ENCODE data around the gene DHCR7.
"Not testable (repeated sequence)": the region's sequence is repeated elsewhere in the genome, so short reads cannot be mapped to it uniquely, and the experiment has no call there.

DHCR7 gene

GRCh38 chr11:71436861-71437260, 11.3 kb downstream of the DHCR7 start:
- DNase-seq: no peak

- no peak for DNase-seq
Measured at GRCh38 chr11:71435278-71435951, 12.8 kb downstream of the DHCR7 start.

DNA sequence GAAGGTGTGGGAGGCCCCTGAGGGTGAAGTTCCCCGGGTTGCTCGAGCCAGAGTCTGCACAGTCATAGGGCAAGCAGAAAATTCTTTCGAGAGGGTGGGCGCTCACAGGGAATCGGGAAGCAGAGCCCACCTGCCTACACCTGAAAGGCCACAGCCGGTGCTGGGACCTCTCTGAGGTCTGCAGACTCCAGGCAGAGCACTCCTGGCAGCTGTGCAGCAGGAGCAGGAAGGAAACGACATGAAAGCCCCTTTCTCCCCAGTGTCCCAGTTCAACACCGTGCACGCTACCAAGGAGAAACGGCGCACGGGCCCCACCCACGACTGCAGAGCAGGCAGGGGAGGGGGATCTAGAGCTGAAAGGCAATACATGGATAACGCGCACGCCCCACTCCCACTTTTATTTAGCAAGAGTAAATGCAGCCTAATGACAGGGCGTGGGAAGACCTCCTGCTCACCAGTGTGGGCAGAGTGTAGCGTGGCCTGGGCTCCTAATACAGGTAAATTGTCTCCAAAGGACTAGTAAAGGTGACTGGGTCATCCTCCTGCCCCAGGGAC, 13.5 kb downstream of the DHCR7 start:
- no peak for DNase-seq

GRCh38 chr11:71433648-71434450, 14.3 kb downstream of the DHCR7 start:
- no peak for DNase-seq

DNA sequence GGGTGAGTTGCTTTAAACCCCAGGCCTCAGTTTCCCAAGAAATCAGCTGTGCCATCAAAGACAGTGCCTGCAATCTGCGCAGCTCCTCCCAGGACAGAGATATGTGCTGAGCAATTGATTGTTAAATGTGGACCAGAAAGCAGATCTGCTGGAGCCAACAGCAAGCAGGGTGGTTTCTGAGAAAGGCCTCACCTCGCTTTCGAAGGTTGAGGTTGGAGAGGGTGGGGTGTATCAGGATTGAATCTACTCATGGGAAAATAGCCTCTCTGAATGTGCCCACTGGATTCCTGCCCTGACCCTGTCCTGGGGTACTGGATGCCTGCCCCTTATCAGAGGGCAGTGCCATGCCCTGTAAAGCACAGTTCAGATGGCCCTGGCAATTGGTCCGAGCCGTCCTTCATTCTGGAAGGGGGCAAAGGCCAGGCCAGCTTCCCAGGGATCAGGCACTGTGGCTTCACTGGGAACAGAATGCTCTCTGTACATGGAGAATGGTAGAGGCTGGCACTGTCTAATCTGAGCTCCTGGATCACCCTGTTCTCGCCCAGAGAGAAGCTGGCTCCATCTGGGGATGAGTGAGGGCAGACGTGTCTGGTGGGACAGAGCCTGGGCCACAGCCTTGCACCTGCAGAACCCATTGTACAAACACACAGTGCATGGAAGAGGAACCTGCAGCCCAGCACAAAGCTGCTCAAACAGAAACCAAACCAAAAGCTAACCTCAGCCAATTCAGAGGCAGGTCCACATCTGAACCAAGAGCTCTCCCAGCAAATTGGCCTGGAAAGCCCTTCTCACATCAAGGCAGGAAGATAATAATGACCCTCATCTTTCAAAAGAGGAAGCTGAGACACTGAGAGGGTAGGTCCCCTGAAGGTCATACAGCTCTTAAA, 15.2 kb downstream of the DHCR7 start:
- no peak for DNase-seq

- DNase-seq: no peak
Measured at GRCh38 chr11:71431271-71431670, 16.9 kb downstream of the DHCR7 start.

DNA sequence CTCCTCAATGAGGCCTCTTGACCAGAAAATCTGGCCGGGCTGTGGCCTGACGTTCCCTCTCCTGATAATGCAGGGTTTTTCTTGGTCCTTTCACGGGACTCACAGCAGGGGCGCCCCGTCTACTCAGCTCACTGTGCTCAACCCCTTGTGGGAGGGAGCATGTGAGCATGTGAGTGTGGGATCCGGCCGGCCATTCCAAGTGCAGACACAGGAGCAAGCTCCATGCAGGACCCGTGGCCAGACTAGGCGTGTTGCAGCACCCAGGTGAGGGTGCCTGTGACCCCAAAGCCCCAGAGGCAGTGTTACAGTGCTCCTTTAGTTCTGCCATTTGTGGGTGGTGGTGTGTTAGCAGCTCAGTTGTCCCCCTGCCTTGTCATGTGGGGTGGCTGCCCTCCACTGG, 18.0 kb downstream of the DHCR7 start:
- no peak for DNase-seq

- no peak for DNase-seq
Measured at GRCh38 chr11:71429701-71430100, 18.5 kb downstream of the DHCR7 start.

GRCh38 chr11:71428861-71429435, 19.2 kb downstream of the DHCR7 start:
- no peak for DNase-seq

GRCh38 chr11:71426413-71426812, 21.8 kb downstream of the DHCR7 start:
- no peak for DNase-seq

- no peak for DNase-seq
Measured at GRCh38 chr11:71425860-71426259, 22.3 kb downstream of the DHCR7 start.

DNA sequence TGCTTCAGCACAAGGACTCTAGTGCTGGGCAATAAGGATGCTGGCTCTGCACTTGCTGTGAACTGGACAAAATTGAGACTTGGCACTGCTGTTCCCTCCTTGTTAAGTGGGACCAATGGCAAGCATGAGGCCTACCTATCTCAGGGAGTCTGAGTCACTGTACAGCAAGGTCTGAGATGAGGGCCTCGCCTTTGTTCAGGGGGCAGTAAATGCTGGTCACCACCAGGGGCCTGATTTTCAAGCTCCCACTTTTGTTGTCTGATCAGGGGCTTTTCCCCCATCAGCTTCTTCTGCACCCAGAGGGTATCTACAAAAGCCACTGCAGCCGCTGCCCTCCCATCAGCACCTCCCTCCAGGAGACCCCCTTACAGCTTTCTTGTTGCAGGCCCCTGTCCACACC, 22.8 kb downstream of the DHCR7 start:
- no peak for DNase-seq

- no peak for DNase-seq
Measured at GRCh38 chr11:71423181-71423790, 24.9 kb downstream of the DHCR7 start.

GRCh38 chr11:71422318-71422717, 25.9 kb downstream of the DHCR7 start:
- not testable (repeated sequence) for DNase-seq

DNA sequence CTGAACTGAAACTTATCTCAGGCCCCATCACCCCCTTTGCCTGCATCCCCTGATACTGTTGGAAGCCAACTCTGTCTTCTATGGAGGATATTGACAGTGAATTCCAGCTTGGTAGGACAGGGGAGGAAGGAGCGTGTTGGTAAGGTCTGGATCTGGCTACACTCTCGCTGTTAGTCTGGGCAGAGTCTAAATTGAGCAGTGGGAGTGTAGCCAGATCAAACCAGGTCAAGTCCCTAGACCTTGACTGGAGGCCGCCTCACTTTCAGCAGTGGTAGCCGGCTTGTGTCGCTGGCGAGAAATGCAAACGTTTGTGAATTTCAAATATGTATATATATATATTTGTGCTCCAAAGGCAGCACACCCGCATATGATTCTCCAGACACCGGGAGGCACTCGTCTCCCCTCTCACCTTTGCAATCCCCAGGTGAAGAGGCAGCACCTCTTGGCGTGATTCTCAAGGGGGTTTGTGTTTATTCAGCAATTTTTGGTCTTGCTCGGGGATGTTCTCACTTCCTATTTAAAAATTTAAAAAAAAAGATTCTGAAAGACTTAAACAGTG, 26.7 kb downstream of the DHCR7 start:
- no peak for DNase-seq

DNA sequence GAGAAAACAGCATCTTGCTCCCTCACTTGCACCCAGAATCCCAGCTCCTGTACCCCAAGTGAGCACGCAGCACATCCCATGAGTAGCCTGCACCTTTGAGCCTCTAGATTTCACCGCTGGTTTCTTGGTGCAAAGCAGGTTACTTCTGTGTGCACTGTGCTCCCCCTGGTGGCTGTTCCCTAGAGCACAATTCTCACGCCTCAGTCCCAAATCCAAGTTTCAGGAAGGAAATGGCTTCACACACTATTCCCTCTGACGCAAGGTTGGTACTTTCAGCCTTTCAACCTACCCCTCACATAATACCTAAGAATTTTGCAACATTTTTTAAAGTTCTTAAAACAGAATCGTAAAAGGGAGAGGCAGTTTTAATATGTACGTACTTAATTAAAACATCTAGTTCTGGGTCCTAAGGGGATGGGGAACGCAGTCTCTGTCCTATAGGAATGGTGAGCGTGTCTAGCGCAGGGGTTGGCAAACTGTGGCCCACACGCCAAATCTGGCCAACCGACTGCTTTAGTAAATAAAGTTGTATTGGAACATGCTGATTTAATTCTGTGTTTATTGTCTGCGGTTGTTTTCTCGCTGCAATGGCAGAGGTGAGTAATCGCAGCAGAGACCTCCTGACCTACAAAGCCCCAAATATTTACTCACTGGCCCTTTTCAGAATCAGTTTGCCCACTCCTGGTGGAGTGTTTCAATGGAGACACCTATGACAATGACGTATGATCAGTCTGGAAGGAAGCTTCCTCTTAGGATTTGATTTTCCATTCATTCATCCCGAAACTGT, 27.5 kb downstream of the DHCR7 start:
- no peak for DNase-seq

GRCh38 chr11:71418643-71419042, 29.6 kb downstream of the DHCR7 start:
- DNase-seq: no peak

GRCh38 chr11:71414645-71415044, 33.5 kb downstream of the DHCR7 start:
- DNase-seq: no peak

DNA sequence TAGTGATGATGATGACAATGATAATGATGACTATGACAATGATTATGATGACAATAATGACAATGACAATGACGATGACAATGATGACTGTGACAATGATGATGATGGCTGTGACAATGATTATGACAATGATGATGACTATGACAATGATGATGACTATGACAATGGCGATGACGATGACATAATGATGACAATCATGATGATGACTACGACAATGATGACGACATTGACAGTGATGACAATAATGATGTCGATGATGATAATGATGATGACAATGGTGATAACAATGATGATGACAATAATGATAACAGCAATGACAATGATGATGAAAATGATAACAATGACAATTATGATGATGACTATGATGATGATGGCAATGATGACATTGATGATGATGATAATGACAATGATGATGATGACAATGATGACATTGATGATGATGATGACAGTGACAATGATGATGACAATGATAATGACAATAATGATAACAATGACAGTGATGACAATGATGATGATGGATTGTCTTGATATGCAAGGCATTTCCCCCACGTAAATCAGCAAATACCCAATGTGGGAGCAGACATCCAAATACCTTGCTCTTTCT, 37.7 kb downstream of the DHCR7 start:
- DNase-seq: no peak

DNA sequence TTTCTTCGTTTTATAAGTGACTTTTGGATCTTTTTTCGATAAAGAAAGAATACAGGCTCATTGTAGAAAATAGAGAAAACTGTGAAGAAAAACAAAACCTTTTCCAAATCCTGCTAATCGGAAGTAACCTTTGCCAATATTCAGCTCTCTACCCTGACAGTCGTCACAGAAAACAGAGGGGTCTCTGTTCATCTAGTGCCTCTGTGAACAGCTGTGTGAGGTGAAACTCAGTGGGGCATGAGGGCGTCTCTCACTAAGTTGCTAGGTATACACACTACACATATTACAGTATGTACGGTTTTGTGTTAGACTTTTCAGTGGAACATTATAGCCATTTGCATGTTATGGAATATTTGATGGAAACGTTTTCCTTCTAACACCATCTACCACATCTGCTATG, 39.4 kb downstream of the DHCR7 start:
- no peak for DNase-seq

GRCh38 chr11:71407356-71407755, 40.8 kb downstream of the DHCR7 start:
- DNase-seq: no peak
